SK-N-SH (cell line): ENCODE results near the gene LCP2. TPM values are rescaled to one million over a fixed set of nuclear protein-coding genes. Genes with fewer than 3 reads are reported as not detected.

Experiments used
- CTCF ChIA-PET: fragments of 300-600, 350-600 bp; formaldehyde crosslinking; extraction: SDS; loops from one replicate; lab custom pipeline; 2021; lab: Yijun Ruan, JAX
- POLR2A ChIA-PET: fragments of 350-600 bp; sonication (Branson Sonifier 250); formaldehyde crosslinking; extraction: SDS; loops from one replicate; lab custom pipeline; 2020; ENCODE audit warnings: antibody characterized with exemption, inconsistent platforms; lab: Yijun Ruan, JAX
- DNase-seq: peaks from one replicate; pipeline ENCODE4 v3.0.0; 2012
- H2AFZ ChIP-seq: fragments of 200-600 bp; sonication (generic); 2 replicates; pipeline ENCODE4 v1.8.1; 2016; ENCODE audit warnings: antibody characterized with exemption, mild to moderate bottlenecking, low read depth
- H3F3A ChIP-seq: fragments of 200-600 bp; sonication (generic); replicated peaks from 2 replicates; pipeline ENCODE3; 2016; ENCODE audit warnings: antibody characterized with exemption, mild to moderate bottlenecking; ENCODE audit not compliant: insufficient read depth
- H3K27ac ChIP-seq, 2 experiments: fragments of 200-500 bp in 1 of 2; fragments of 200-600 bp in 1 of 2; sonication (Bioruptor generic) in 1 of 2; sonication (generic), shearing (Covaris generic) in 1 of 2; 2 replicates each; pipeline versions ENCODE4 v1.5.1 to v1.6.1; 2014 to 2016; ENCODE audit warnings: low read depth in 2 of 2, inconsistent platforms in 1 of 2, low read length in 1 of 2, mild to moderate bottlenecking in 1 of 2, mixed read lengths in 1 of 2
- H3K27me3 ChIP-seq: fragments of 200-600 bp; sonication (generic), shearing (Covaris generic); 2 replicates; pipeline ENCODE4 v1.6.1; 2016; ENCODE audit warnings: mixed run types; ENCODE audit not compliant: insufficient read depth
- H3K36me3 ChIP-seq, 2 experiments: fragments of 200-500 bp in 1 of 2; fragments of 200-600 bp in 1 of 2; sonication (Bioruptor generic) in 1 of 2; sonication (generic) in 1 of 2; replicated peaks in 1 of 2; 2 replicates each; pipeline versions ENCODE3 to v1.5.1; 2014 to 2016; ENCODE audit warnings: low read length in 1 of 2, mild to moderate bottlenecking in 1 of 2; ENCODE audit not compliant: insufficient read depth in 2 of 2, control insufficient read depth in 1 of 2
- H3K4me1 ChIP-seq, 2 experiments: fragments of 200-500 bp in 1 of 2; fragments of 200-600 bp in 1 of 2; sonication (Bioruptor generic) in 1 of 2; sonication (generic), shearing (Covaris generic) in 1 of 2; 2 replicates each; pipeline versions ENCODE4 v1.5.1 to v1.6.1; 2014 to 2016; ENCODE audit warnings: low read depth in 1 of 2, low read length in 1 of 2, mixed run types in 1 of 2; ENCODE audit not compliant: insufficient read depth in 2 of 2, control insufficient read depth in 1 of 2
- H3K4me2 ChIP-seq: fragments of 200-600 bp; sonication (generic), shearing (Covaris generic); 2 replicates; pipeline ENCODE4 v1.6.1; 2017; ENCODE audit warnings: mixed run types
- H3K4me3 ChIP-seq, 2 experiments: fragments of 200-500 bp in 1 of 2; fragments of 200-600 bp in 1 of 2; sonication (Bioruptor generic) in 1 of 2; sonication (generic), shearing (Covaris generic) in 1 of 2; 2 replicates each; pipeline versions ENCODE4 v1.5.1 to v1.8.1; 2014 to 2016; ENCODE audit warnings: low read depth in 2 of 2, inconsistent platforms in 1 of 2, low read length in 1 of 2, mild to moderate bottlenecking in 1 of 2, mixed read lengths in 1 of 2, moderate library complexity in 1 of 2
- H3K79me2 ChIP-seq: fragments of 200-600 bp; sonication (generic); 2 replicates; pipeline ENCODE4 v1.8.1; 2017; ENCODE audit warnings: mild to moderate bottlenecking; ENCODE audit not compliant: insufficient read depth
- H3K9ac ChIP-seq: fragments of 200-600 bp; sonication (generic); 2 replicates; pipeline ENCODE4 v1.6.1; 2017; ENCODE audit warnings: mixed run types
- H3K9me2 ChIP-seq: fragments of 200-600 bp; sonication (generic); 2 replicates; pipeline ENCODE4 v1.6.1; 2017; ENCODE audit warnings: mixed run types
- H3K9me3 ChIP-seq: fragments of 200-600 bp; sonication (generic); 2 replicates; pipeline ENCODE4 v1.6.1; 2017; ENCODE audit warnings: mixed run types, mild to moderate bottlenecking, moderate library complexity
- H4K20me1 ChIP-seq: fragments of 200-600 bp; sonication (generic); 2 replicates; pipeline ENCODE4 v1.6.1; 2017; ENCODE audit warnings: mild to moderate bottlenecking, mixed run types; ENCODE audit not compliant: insufficient read depth
- EP300 ChIP-seq, 2 experiments: IDR thresholded peaks; 2 replicates each; pipeline versions ENCODE4 v1.4.0 to v1.6.1; 2012; ENCODE audit warnings: borderline replicate concordance in 1 of 2, low read depth in 1 of 2, low read length in 1 of 2
- GABPA ChIP-seq: IDR thresholded peaks from 2 replicates; pipeline ENCODE4 v1.4.0; 2012; ENCODE audit warnings: low read depth, mild to moderate bottlenecking
- GATA2 ChIP-seq: sonication (generic); formaldehyde crosslinking; IDR thresholded peaks from 2 replicates; pipeline ENCODE4 v1.5.0; 2020; ENCODE audit warnings: mild to moderate bottlenecking, missing genetic modification reagents
- IRF3 ChIP-seq: fragments of 150-350 bp; IDR thresholded peaks from 2 replicates; pipeline ENCODE4 v1.6.1; 2016; ENCODE audit warnings: mild to moderate bottlenecking, low read depth, low read length
- JUND ChIP-seq: IDR thresholded peaks from 2 replicates; pipeline ENCODE4 v1.4.0; 2012
- MXI1 ChIP-seq: IDR thresholded peaks from 2 replicates; pipeline ENCODE4 v1.6.1; 2012; ENCODE audit warnings: mild to moderate bottlenecking, low read depth, low read length, improper control_type of control experiment
- NFIC ChIP-seq: IDR thresholded peaks from 2 replicates; pipeline ENCODE4 v1.4.0; 2012; ENCODE audit warnings: borderline replicate concordance
- NRF1 ChIP-seq: IDR thresholded peaks from 2 replicates; pipeline ENCODE4 v1.6.1; 2012; ENCODE audit warnings: low read depth, mild to moderate bottlenecking, low read length
- POLR2AphosphoS5 ChIP-seq: IDR thresholded peaks from 2 replicates; pipeline ENCODE4 v1.6.1; 2012; ENCODE audit warnings: low read depth, low read length
- RCOR1 ChIP-seq: fragments of 150-350 bp; IDR thresholded peaks from 2 replicates; pipeline ENCODE4 v1.6.1; 2017; ENCODE audit warnings: antibody characterized with exemption, low read length
- RXRA ChIP-seq: IDR thresholded peaks from 2 replicates; pipeline ENCODE4 v1.4.0; 2012; ENCODE audit warnings: low read depth, mild to moderate bottlenecking, borderline replicate concordance
- SIN3A ChIP-seq: IDR thresholded peaks from 2 replicates; pipeline ENCODE4 v1.6.1; 2012; ENCODE audit warnings: low read depth, mild to moderate bottlenecking, low read length, moderate library complexity, borderline replicate concordance
- SMC3 ChIP-seq: IDR thresholded peaks from 2 replicates; pipeline ENCODE4 v1.6.1; 2012; ENCODE audit warnings: low read depth, low read length, improper control_type of control experiment
- TAF1 ChIP-seq: IDR thresholded peaks from 2 replicates; pipeline ENCODE4 v1.6.1; 2012; ENCODE audit warnings: low read depth, mild to moderate bottlenecking, low read length, moderate library complexity, borderline replicate concordance
- TCF12 ChIP-seq: IDR thresholded peaks from 2 replicates; pipeline ENCODE4 v1.4.0; 2012
- TEAD4 ChIP-seq: IDR thresholded peaks from 2 replicates; pipeline ENCODE4 v1.4.0; 2012; ENCODE audit warnings: mild to moderate bottlenecking, borderline replicate concordance; ENCODE audit not compliant: insufficient read depth
- USF2 ChIP-seq: fragments of 150-350 bp; IDR thresholded peaks from 2 replicates; pipeline ENCODE4 v1.6.1; 2017; ENCODE audit warnings: antibody characterized with exemption, low read length, low read depth, borderline replicate concordance
- WGBS: methylation state at CpG from one replicate; pipeline ENCODE4 v1.1.6; 2017; ENCODE audit warnings: low lambda C conversion rate; 5-methylcytosine and 5-hydroxymethylcytosine counted together
- polyA plus RNA-seq, 3 experiments: library from polyadenylated mRNA; depleted of rRNA; stranded (reverse); fragments of >200 nt; gene quantifications; 2 replicates each; pipeline ENCODE4 v1.2.3, GENCODE V29; 2012
- TF ChIP-seq, protein P1 (sequence below): fragments of 200-600 bp; sonication (generic); IDR thresholded peaks from 2 replicates; pipeline ENCODE4 v1.6.1; 2017; ENCODE audit warnings: antibody characterized with exemption, mild to moderate bottlenecking, moderate library complexity

LCP2 gene
- polyA plus RNA-seq, 1 of the 3 experiments (the other 2 are of a cell fraction) = not detected

DNA sequence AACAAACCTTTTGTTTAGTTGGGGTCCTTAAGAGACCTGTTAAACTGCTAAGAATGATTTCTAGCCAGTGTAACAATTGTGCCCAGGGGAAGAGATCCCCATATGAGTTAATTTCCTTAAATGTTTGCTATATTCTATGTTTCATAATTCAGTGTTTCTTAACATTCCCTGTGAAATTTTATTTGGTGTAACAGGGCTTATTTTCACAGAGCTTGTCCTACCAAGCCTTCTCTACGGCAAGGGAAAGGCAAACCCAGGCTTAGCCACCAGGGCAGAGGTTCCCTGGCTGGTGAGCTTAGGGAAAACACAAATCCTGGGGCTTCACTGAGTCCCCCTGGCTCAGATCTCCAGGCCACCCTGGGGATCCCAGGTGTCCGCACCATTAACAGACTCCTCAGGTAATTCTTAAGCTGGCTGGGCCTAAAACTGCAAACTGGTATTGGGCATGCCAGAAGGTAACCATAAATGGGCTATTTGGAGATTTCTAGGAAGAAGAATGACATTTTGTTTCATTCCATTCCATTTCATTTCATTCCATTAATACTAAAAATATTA is 17.0 kb upstream of the LCP2 start:
- no peaks in the 10 kb centered on the region for H3K36me3 ChIP-seq
- ChIA-PET CTCF (interaction anchor here (1.5 kb wide), 1 partner anchor 34 kb away, joined by 3 read pairs; no protein-coding TSS in a partner anchor), POLR2A (no interaction called here)
- H4K20me1 ChIP-seq = no peaks in the 10 kb centered on the region
- H3K9me3 ChIP-seq = no peaks in the 10 kb centered on the region
- DNase-seq = no peak
- TF ChIP-seq TEAD4 (no peak), NFIC (no peak), JUND (no peak), MXI1 (no peak), GATA2 (no peak), RXRA (no peak), SIN3A (no peak), EP300 (IDR thresholded peaks at IDR 0.05; ENCODE audit: borderline replicate concordance in 1 of 2, low read depth in 1 of 2, low read length in 1 of 2) (no peak), IRF3 (no peak), POLR2AphosphoS5 (no peak), SMC3 (no peak), GABPA (no peak), USF2 (no peak), NRF1 (no peak), TAF1 (no peak), RCOR1 (no peak), TCF12 (no peak)
- TF ChIP-seq, protein P1, sequence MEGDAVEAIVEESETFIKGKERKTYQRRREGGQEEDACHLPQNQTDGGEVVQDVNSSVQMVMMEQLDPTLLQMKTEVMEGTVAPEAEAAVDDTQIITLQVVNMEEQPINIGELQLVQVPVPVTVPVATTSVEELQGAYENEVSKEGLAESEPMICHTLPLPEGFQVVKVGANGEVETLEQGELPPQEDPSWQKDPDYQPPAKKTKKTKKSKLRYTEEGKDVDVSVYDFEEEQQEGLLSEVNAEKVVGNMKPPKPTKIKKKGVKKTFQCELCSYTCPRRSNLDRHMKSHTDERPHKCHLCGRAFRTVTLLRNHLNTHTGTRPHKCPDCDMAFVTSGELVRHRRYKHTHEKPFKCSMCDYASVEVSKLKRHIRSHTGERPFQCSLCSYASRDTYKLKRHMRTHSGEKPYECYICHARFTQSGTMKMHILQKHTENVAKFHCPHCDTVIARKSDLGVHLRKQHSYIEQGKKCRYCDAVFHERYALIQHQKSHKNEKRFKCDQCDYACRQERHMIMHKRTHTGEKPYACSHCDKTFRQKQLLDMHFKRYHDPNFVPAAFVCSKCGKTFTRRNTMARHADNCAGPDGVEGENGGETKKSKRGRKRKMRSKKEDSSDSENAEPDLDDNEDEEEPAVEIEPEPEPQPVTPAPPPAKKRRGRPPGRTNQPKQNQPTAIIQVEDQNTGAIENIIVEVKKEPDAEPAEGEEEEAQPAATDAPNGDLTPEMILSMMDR = no peak
- H3K27ac ChIP-seq = no peak overlapping the region
- WGBS = 49% methylated on average over 2 of the region's 2 CpGs
- H3K9ac ChIP-seq = no peak overlapping the region
- H3F3A ChIP-seq = no peaks in the 10 kb centered on the region
- H3K4me2 ChIP-seq = no peak overlapping the region
- H3K4me3 ChIP-seq = no peak overlapping the region
- H2AFZ ChIP-seq = no peak overlapping the region
- no peaks in the 10 kb centered on the region for H3K9me2 ChIP-seq
- H3K79me2 ChIP-seq = no peaks in the 10 kb centered on the region
- peaks cover 0 to 21% of the 10 kb centered on the region in 2 experiments; a peak in 1 of 4 replicates for H3K4me1 ChIP-seq
- H3K27me3 ChIP-seq = 0 out of 2 replicates have a peak, but pooled peaks cover 4% of the 10 kb centered on the region
